ENCODE measurements around the gene AGTPBP1. TPM values are rescaled to one million over a fixed set of nuclear protein-coding genes. Genes with fewer than 3 reads are reported as not detected.
"Not testable (repeated sequence)": the region's sequence is repeated elsewhere in the genome, so short reads cannot be mapped to it uniquely, and the experiment has no call there.

AGTPBP1 gene
- total and polyA plus RNA-seq, 2 of the 8 experiments (the other 6 are each of a cell fraction or from before 2014, with no cell fraction given), result 13.4 to 65.2 TPM

DNA sequence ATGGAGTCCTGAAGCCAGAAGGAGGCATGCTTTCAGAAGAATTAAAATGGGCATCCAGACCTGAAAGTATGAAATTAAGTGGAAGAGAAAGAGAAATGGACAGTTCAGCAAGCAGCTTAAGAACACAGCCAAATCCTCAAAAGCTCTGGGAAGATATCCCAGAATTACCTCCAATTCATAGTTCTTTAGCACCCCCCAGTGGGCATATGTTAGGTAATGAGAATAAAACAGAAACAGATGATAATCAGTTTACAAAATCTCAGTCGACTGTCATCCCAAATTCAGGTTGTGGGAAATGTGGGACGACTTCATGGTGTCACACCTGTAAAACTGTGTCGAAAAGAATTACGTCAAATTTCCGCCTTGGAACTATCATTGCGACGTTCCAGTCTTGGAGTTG, 44.4 kb upstream of the AGTPBP1 start:
- TF ChIP-seq RAD21 (IDR thresholded peaks at IDR 0.05 in 1 of 2, conservative IDR thresholded peaks at IDR 0.05 in 1 of 2; ENCODE audit: low read depth in 2 of 2, low read length in 2 of 2), result peak; percentile 12 to 17; a peak in 1 of 4 replicates

DNA sequence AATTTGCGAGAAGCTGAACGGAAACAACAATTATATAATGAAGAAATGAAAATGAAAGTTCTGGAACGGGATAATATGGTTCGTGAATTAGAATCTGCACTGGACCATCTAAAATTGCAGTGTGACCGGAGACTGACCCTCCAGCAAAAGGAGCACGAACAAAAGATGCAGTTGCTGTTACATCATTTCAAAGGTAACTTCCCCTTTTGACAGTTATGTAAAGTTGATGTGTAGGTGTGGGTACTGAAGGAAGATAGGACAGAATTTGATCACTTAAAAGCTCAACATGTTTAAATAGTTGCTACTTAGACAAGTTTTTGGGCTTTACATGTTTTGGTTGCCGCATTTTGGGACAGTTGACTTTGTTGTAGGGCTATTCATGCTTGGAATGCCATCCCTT, 32.1 kb upstream of the AGTPBP1 start:
- H3K23ac ChIP-seq (ENCODE audit: insufficient read length); H4K91ac ChIP-seq (replicated peaks; ENCODE audit: insufficient read length, low read length); H2BK5ac ChIP-seq (ENCODE audit: low read depth, low read length); H2BK120ac ChIP-seq (replicated peaks; ENCODE audit: low read depth, low read length); H2AFZ ChIP-seq (ENCODE audit: low read length); H3K36me3 ChIP-seq (ENCODE audit: control insufficient read depth in 2 of 4, insufficient read depth in 4 of 4, low read length in 3 of 4); CTCF ChIA-PET (ENCODE audit: partially characterized antibody); H3K27ac ChIP-seq (ENCODE audit: low read depth, low read length); H3K4me2 ChIP-seq (ENCODE audit: insufficient read depth in 1 of 2, low read depth in 2 of 2, low read length in 2 of 2); H3K56ac ChIP-seq (replicated peaks; ENCODE audit: insufficient read length, low read depth, low read length); H2BK20ac ChIP-seq (ENCODE audit: low read length); H4K20me1 ChIP-seq (replicated peaks in 1 of 2; ENCODE audit: control insufficient read depth in 1 of 2, insufficient read depth in 2 of 2, low read length in 2 of 2); H3K9me3 ChIP-seq (ENCODE audit: insufficient read depth in 2 of 2, low read depth in 1 of 2, low read length in 1 of 2); H4K5ac ChIP-seq (ENCODE audit: insufficient read length, low read depth, low read length); H3K27me3 ChIP-seq (replicated peaks in 1 of 4; ENCODE audit: control insufficient read depth in 3 of 4, extremely low read depth in 1 of 4, insufficient read depth in 3 of 4, low read length in 3 of 4); H3K9ac ChIP-seq (replicated peaks in 1 of 4; ENCODE audit: extremely low read depth in 1 of 4, low read depth in 3 of 4, low read length in 3 of 4); H2AK5ac ChIP-seq (ENCODE audit: low read depth, low read length); H3K18ac ChIP-seq (ENCODE audit: extremely low read depth, low read length); H3K4ac ChIP-seq (replicated peaks; ENCODE audit: insufficient read length, low read depth, low read length); H3K14ac ChIP-seq (ENCODE audit: insufficient read length); DNase-seq (ENCODE audit: low read depth in 1 of 2, low spot score in 2 of 2); H4K8ac ChIP-seq (ENCODE audit: extremely low read depth, insufficient read depth, low read length); POLR2A ChIA-PET (ENCODE audit: partially characterized antibody); FAIRE-seq; H3K79me2 ChIP-seq (ENCODE audit: control insufficient read depth in 1 of 2, insufficient read depth in 2 of 2, low read length in 2 of 2); H2BK15ac ChIP-seq (ENCODE audit: low read length); H2BK12ac ChIP-seq (ENCODE audit: low read depth, low read length); H3K79me1 ChIP-seq (ENCODE audit: low read depth, low read length); H3K4me1 ChIP-seq (replicated peaks in 1 of 4; ENCODE audit: control insufficient read depth in 3 of 4, insufficient read depth in 4 of 4, low read length in 3 of 4); H3K23me2 ChIP-seq (ENCODE audit: low read depth, low read length); H3K4me3 ChIP-seq (ENCODE audit: extremely low read depth in 1 of 4, insufficient read depth in 2 of 4, low read depth in 3 of 4, low read length in 4 of 4): not testable (repeated sequence)
- WGBS, 2 experiments (ENCODE audit: extremely low coverage in 1 of 2, insufficient coverage in 1 of 2, insufficient read length in 1 of 2, insufficient replicate concordance in 2 of 2, low coverage in 1 of 2, low lambda C conversion rate in 2 of 2, missing lambda C conversion rate in 1 of 2), result 90% methylated on average over 7 of the region's 7 CpGs; no CpG with 5 or more reads in 1 of the 2 experiments

More for the DNA sequence above, 44.4 kb upstream of the AGTPBP1 start:
- H2BK15ac ChIP-seq (ENCODE audit: low read length); H3K79me2 ChIP-seq (ENCODE audit: control insufficient read depth in 1 of 2, insufficient read depth in 2 of 2, low read length in 2 of 2); H2AK5ac ChIP-seq (ENCODE audit: low read depth, low read length); H3K56ac ChIP-seq (replicated peaks; ENCODE audit: insufficient read length, low read depth, low read length); H2BK20ac ChIP-seq (ENCODE audit: low read length); H3K36me3 ChIP-seq (ENCODE audit: control insufficient read depth in 2 of 4, insufficient read depth in 4 of 4, low read length in 3 of 4); H3K9ac ChIP-seq (replicated peaks in 1 of 4; ENCODE audit: extremely low read depth in 1 of 4, low read depth in 3 of 4, low read length in 3 of 4); H3K27ac ChIP-seq (ENCODE audit: low read depth, low read length); H4K91ac ChIP-seq (replicated peaks; ENCODE audit: insufficient read length, low read length); H3K14ac ChIP-seq (ENCODE audit: insufficient read length); H3K4ac ChIP-seq (replicated peaks; ENCODE audit: insufficient read length, low read depth, low read length); H3K18ac ChIP-seq (ENCODE audit: extremely low read depth, low read length); H3K23me2 ChIP-seq (ENCODE audit: low read depth, low read length); DNase-seq (ENCODE audit: low read depth in 1 of 2, low spot score in 2 of 2); H4K20me1 ChIP-seq (replicated peaks in 1 of 2; ENCODE audit: control insufficient read depth in 1 of 2, insufficient read depth in 2 of 2, low read length in 2 of 2); H3K79me1 ChIP-seq (ENCODE audit: low read depth, low read length); POLR2A ChIA-PET (ENCODE audit: partially characterized antibody); H3K27me3 ChIP-seq (replicated peaks in 1 of 4; ENCODE audit: control insufficient read depth in 3 of 4, extremely low read depth in 1 of 4, insufficient read depth in 3 of 4, low read length in 3 of 4); H3K23ac ChIP-seq (ENCODE audit: insufficient read length); H2AFZ ChIP-seq (ENCODE audit: low read length); H2BK12ac ChIP-seq (ENCODE audit: low read depth, low read length); H2BK5ac ChIP-seq (ENCODE audit: low read depth, low read length); H3K4me2 ChIP-seq (ENCODE audit: insufficient read depth in 1 of 2, low read depth in 2 of 2, low read length in 2 of 2); H3K4me3 ChIP-seq (ENCODE audit: extremely low read depth in 1 of 4, insufficient read depth in 2 of 4, low read depth in 3 of 4, low read length in 4 of 4); H4K8ac ChIP-seq (ENCODE audit: extremely low read depth, insufficient read depth, low read length); H3K4me1 ChIP-seq (replicated peaks in 1 of 4; ENCODE audit: control insufficient read depth in 3 of 4, insufficient read depth in 4 of 4, low read length in 3 of 4); H4K5ac ChIP-seq (ENCODE audit: insufficient read length, low read depth, low read length); H3K9me3 ChIP-seq (ENCODE audit: insufficient read depth in 2 of 2, low read depth in 1 of 2, low read length in 1 of 2); H2BK120ac ChIP-seq (replicated peaks; ENCODE audit: low read depth, low read length): not testable (repeated sequence)
- CTCF ChIA-PET (ENCODE audit: partially characterized antibody), result interaction anchor here (1.3 kb wide), 1 partner anchor 88 kb away, joined by 4 read pairs; no protein-coding TSS in a partner anchor
- FAIRE-seq, result peak; percentile 99
- WGBS, 2 experiments (ENCODE audit: extremely low coverage in 1 of 2, insufficient coverage in 1 of 2, insufficient read length in 1 of 2, insufficient replicate concordance in 2 of 2, low coverage in 1 of 2, low lambda C conversion rate in 2 of 2, missing lambda C conversion rate in 1 of 2), result 18% methylated on average over 7 of the region's 7 CpGs; no CpG with 5 or more reads in 1 of the 2 experiments

All from H1 (cell line).